Liver (tissue), 9 donors: ENCODE results near the gene MINAR2. TPM values are rescaled to one million over a fixed set of nuclear protein-coding genes. Genes with fewer than 3 reads are reported as not detected.

Experiments
- DNase-seq: peaks from one replicate; pipeline ENCODE4 v3.0.0-alpha.2; 2017; ENCODE audit warnings: low spot score
- H3K27ac ChIP-seq, 2 donors: one replicate each; pipeline ENCODE4 v1.7.0; 2013; ENCODE audit warnings: inconsistent platforms in 2 of 2, low read length in 2 of 2, control low read depth in 1 of 2, low read depth in 1 of 2, mild to moderate bottlenecking in 1 of 2
- H3K27me3 ChIP-seq, 4 donors: one replicate each; pipeline versions ENCODE4 v1.6.1 to v1.7.0; 2013; ENCODE audit warnings: low read length in 3 of 4, inconsistent platforms in 1 of 4, mild to moderate bottlenecking in 1 of 4, moderate library complexity in 1 of 4; ENCODE audit not compliant: control insufficient read depth in 4 of 4, insufficient read depth in 4 of 4
- H3K36me3 ChIP-seq, 4 donors: one replicate each; pipeline versions ENCODE4 v1.6.1 to v1.7.0; 2013; ENCODE audit warnings: low read length in 3 of 4, mild to moderate bottlenecking in 3 of 4, low read depth in 1 of 4, moderate library complexity in 1 of 4; ENCODE audit not compliant: control insufficient read depth in 4 of 4, insufficient read depth in 3 of 4
- H3K4me1 ChIP-seq, 4 donors: one replicate each; pipeline versions ENCODE4 v1.6.1 to v1.7.0; 2013; ENCODE audit warnings: low read length in 3 of 4, mild to moderate bottlenecking in 3 of 4, moderate library complexity in 1 of 4; ENCODE audit not compliant: control insufficient read depth in 4 of 4, insufficient read depth in 4 of 4
- H3K4me3 ChIP-seq, 3 donors: one replicate each; pipeline versions ENCODE4 v1.6.1 to v1.7.0; 2013; ENCODE audit warnings: low read length in 3 of 3, control low read depth in 1 of 3, low read depth in 1 of 3, mild to moderate bottlenecking in 1 of 3
- H3K9ac ChIP-seq, 2 donors: one replicate each; pipeline ENCODE4 v1.7.0; 2013; ENCODE audit warnings: low read length in 2 of 2, mild to moderate bottlenecking in 2 of 2, moderate library complexity in 2 of 2, control low read depth in 1 of 2, low read depth in 1 of 2
- H3K9me3 ChIP-seq, 4 donors: one replicate each; pipeline versions ENCODE4 v1.6.1 to v1.7.0; 2013; ENCODE audit warnings: low read length in 3 of 4; ENCODE audit not compliant: control insufficient read depth in 4 of 4
- ATF3 ChIP-seq: IDR thresholded peaks from 2 replicates; pipeline ENCODE4 v1.6.1; 2016; ENCODE audit warnings: antibody characterized with exemption
- CTCF ChIP-seq: fragments of 150-350 bp; IDR thresholded peaks from 2 replicates; pipeline ENCODE4 v1.5.1; 2017; ENCODE audit warnings: improper control_type of control experiment, low read depth, low read length; ENCODE audit not compliant: missing input control
- EGR1 ChIP-seq, 2 donors: IDR thresholded peaks; 2 replicates each; pipeline ENCODE4 v1.6.1; 2016 to 2018; ENCODE audit warnings: antibody characterized with exemption in 2 of 2, low read depth in 2 of 2
- FOXA1 ChIP-seq: IDR thresholded peaks from 2 replicates; pipeline ENCODE4 v1.6.1; 2016; ENCODE audit warnings: antibody characterized with exemption
- FOXA2 ChIP-seq: IDR thresholded peaks from 2 replicates; pipeline ENCODE4 v1.6.1; 2016; ENCODE audit warnings: antibody characterized with exemption
- GABPA ChIP-seq, 2 donors: IDR thresholded peaks in 1 of 2; conservative IDR thresholded peaks in 1 of 2; 2 replicates each; pipeline ENCODE4 v1.6.1; 2016; ENCODE audit warnings: antibody characterized with exemption in 2 of 2, mild to moderate bottlenecking in 1 of 2, moderate library complexity in 1 of 2
- HNF4A ChIP-seq, 2 donors: conservative IDR thresholded peaks; 2 replicates each; pipeline ENCODE4 v1.6.1; 2016; ENCODE audit warnings: antibody characterized with exemption in 2 of 2, mild to moderate bottlenecking in 2 of 2
- HNF4G ChIP-seq: IDR thresholded peaks from 2 replicates; pipeline ENCODE4 v1.6.1; 2016; ENCODE audit warnings: antibody characterized with exemption
- JUND ChIP-seq, 2 donors: IDR thresholded peaks; 2 replicates each; pipeline ENCODE4 v1.6.1; 2016; ENCODE audit warnings: antibody characterized with exemption in 2 of 2
- MAX ChIP-seq: IDR thresholded peaks from 2 replicates; pipeline ENCODE4 v1.6.1; 2016; ENCODE audit warnings: antibody characterized with exemption
- NR2F2 ChIP-seq: IDR thresholded peaks from 2 replicates; pipeline ENCODE4 v1.6.1; 2016; ENCODE audit warnings: antibody characterized with exemption
- RAD21 ChIP-seq, 2 donors: IDR thresholded peaks; 2 replicates each; pipeline ENCODE4 v1.6.1; 2016; ENCODE audit warnings: antibody characterized with exemption in 2 of 2, mild to moderate bottlenecking in 2 of 2
- REST ChIP-seq: IDR thresholded peaks from 2 replicates; pipeline ENCODE4 v1.6.1; 2016; ENCODE audit warnings: antibody characterized with exemption, mild to moderate bottlenecking
- RXRA ChIP-seq, 2 donors: IDR thresholded peaks; 2 replicates each; pipeline ENCODE4 v1.6.1; 2017 to 2018; ENCODE audit warnings: antibody characterized with exemption in 2 of 2, mild to moderate bottlenecking in 1 of 2
- SP1 ChIP-seq: IDR thresholded peaks from 2 replicates; pipeline ENCODE4 v1.6.1; 2018; ENCODE audit warnings: antibody characterized with exemption, mild to moderate bottlenecking
- TAF1 ChIP-seq: conservative IDR thresholded peaks from 2 replicates; pipeline ENCODE4 v1.6.1; 2016; ENCODE audit warnings: antibody characterized with exemption, mild to moderate bottlenecking
- YY1 ChIP-seq: IDR thresholded peaks from 2 replicates; pipeline ENCODE4 v1.6.1; 2016; ENCODE audit warnings: antibody characterized with exemption, mild to moderate bottlenecking
- ZBTB33 ChIP-seq: IDR thresholded peaks from 2 replicates; pipeline ENCODE4 v1.6.1; 2016; ENCODE audit warnings: antibody characterized with exemption
- WGBS: extraction: QIAGEN DNeasy Blood & Tissue Kit; methylation state at CpG from one replicate; pipeline ENCODE4 v1.1.7; 2013; 5-methylcytosine and 5-hydroxymethylcytosine counted together
- polyA plus RNA-seq, 2 donors: library from polyadenylated mRNA; stranded (reverse) in 1 of 2; unstranded in 1 of 2; fragments of 200-250 nt in 1 of 2; fragments of >200 nt in 1 of 2; fragmentation: Nextera tagmentation in 1 of 2; extraction: Ambion mirVana in 1 of 2; gene quantifications; one replicate each; pipeline versions ENCODE4 v1.2.1 to v1.2.3, GENCODE V29; 2013 to 2015
- total RNA-seq, 2 donors: library from RNA; depleted of rRNA; stranded (reverse); fragments of >200 nt; gene quantifications; one replicate each; pipeline ENCODE4 v1.2.3, GENCODE V29; 2014
- donor health status: healthy.
- donor health status: healthy.
- donor health status: healthy.
- donor health status: healthy.
- donor health status: healthy.

MINAR2 gene
- total and polyA plus RNA-seq, 4 donors = not detected

- H3K9me3 ChIP-seq = no peaks in the 10 kb centered on the region
- TF ChIP-seq YY1 (no peak), FOXA1 (no peak), CTCF (no peak), TAF1 (no peak), GABPA (IDR thresholded peaks at IDR 0.05 in 1 of 2, conservative IDR thresholded peaks at IDR 0.05 in 1 of 2) (no peak), HNF4A (conservative IDR thresholded peaks at IDR 0.05) (no peak), REST (no peak), MAX (no peak), RAD21 (IDR thresholded peaks at IDR 0.05) (no peak), HNF4G (no peak), ATF3 (no peak), JUND (IDR thresholded peaks at IDR 0.05) (no peak), RXRA (IDR thresholded peaks at IDR 0.05) (no peak), EGR1 (IDR thresholded peaks at IDR 0.05; ENCODE audit: low read depth in 2 of 2) (no peak)
- WGBS = 83% methylated on average over 2 of the region's 2 CpGs
- DNase-seq = no peak
- H3K9ac ChIP-seq = no peak overlapping the region
- no peaks in the 10 kb centered on the region for H3K27me3 ChIP-seq
- no peaks in the 10 kb centered on the region for H3K36me3 ChIP-seq
- H3K4me3 ChIP-seq = no peak overlapping the region
- no peaks in the 10 kb centered on the region for H3K4me1 ChIP-seq
- H3K27ac ChIP-seq = no peak overlapping the region
Observed at GRCh38 chr5:129781594-129781993, 33.7 kb downstream of the MINAR2 start.

- Histone ChIP-seq H3K4me1 (no peaks in the 10 kb centered on the region), H3K4me3 (no peak overlapping the region), H3K9me3 (no peaks in the 10 kb centered on the region), H3K27me3 (no peaks in the 10 kb centered on the region), H3K36me3 (no peaks in the 10 kb centered on the region), H3K27ac (no peak overlapping the region), H3K9ac (no peak overlapping the region)
- WGBS = 73% methylated on average over 5 of the region's 5 CpGs
- no peak for DNase-seq
- TF ChIP-seq FOXA1 (no peak), ATF3 (no peak), HNF4A (conservative IDR thresholded peaks at IDR 0.05) (no peak), EGR1 (IDR thresholded peaks at IDR 0.05; ENCODE audit: low read depth in 2 of 2) (no peak), FOXA2 (no peak), NR2F2 (no peak), RXRA (IDR thresholded peaks at IDR 0.05) (no peak), SP1 (no peak), CTCF (no peak), TAF1 (no peak), YY1 (no peak), ZBTB33 (no peak), GABPA (IDR thresholded peaks at IDR 0.05 in 1 of 2, conservative IDR thresholded peaks at IDR 0.05 in 1 of 2) (no peak), MAX (no peak)
Observed at GRCh38 chr5:129803403-129803802, 55.5 kb downstream of the MINAR2 start.
